A172 (cell line): Measurements from ENCODE around the gene OSM. TPM values are rescaled to one million over a fixed set of nuclear protein-coding genes. Genes with fewer than 3 reads are reported as not detected.

ENCODE experiments used
- DNase-seq: peaks from one replicate; pipeline ENCODE4 v3.0.0-alpha.2; 2015; ENCODE audit warnings: low spot score
- total RNA-seq: library from RNA; depleted of rRNA; stranded (reverse); fragments of >200 nt; shearing (Covaris generic); gene quantifications from 2 replicates; pipeline ENCODE4 v1.2.3, GENCODE V29; 2014

Gene OSM
- total RNA-seq, 1 experiment from 2014 or later, result not detected

DNA sequence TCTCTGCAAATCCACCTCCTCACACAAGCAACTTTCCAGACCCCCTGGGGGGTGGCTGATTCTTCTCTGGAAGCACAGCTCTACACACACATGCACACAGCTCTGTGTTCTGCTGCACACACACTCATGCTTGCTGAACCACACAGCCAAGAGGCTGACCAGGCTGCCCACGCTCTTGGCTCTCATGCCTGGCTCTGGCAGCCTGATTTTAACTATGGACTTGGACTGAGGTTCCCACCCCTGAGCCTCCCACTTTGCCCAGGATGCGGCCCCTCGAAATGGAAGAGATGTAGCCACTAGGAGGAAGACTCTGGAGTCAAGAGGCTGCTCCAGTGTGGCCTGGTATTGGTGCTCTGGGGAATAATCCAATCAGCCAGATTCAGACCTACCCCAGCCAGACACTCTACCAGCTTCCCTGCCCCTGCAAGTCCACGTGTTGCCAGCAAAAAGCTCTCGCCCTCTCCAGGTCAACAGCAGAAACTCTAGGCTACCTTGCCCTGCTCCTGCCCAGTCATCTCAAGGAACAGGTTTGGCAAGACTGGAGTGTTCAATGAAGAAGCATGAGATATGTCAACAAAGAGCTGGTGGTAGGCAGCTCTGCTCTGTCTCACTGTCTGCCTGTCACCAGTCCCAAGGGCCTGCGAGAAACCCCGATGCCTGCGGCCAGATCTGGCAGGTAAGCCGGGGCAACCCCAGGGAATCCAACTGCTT lies 31.5 kb upstream of the OSM start:
- no peak for DNase-seq

DNA sequence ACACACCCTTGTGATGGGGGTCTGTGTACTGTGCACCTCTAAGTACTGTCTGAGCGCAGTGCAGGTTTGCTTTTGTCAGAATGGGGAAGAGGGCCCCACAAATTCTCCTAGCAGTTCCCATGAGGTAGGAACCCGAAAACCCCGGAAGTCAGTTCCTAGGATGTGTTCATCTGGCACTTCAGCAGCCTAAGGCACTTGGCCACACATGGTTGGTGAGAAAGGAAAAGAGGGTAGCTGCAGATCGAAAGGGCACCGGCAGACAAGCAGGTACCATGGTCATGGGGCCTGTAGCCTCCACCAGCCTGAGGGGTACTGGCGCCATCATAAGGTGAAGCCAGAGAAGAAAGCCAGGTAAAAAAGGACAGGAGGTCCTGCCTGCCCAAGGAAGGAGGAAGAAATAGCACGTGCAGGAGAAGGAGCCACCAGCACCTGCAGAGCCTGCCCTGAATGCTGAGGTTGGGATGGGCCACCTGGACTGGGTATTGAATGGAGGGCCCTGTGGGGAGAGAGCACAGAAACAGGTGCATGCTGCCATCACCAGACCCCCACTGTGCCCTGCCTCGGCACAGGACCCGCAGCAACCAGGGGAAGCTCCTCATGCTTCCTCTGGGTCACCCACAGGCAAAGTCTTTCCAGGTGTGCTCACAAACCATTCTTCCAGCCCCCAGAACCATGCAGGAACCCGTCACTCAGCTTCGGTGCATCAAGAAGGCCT lies 30.8 kb upstream of the OSM start:
- no peak for DNase-seq

GRCh38 chr22:30296833-30297232 lies 30.2 kb upstream of the OSM start:
- no peak for DNase-seq

- DNase-seq, result no peak
Measured at GRCh38 chr22:30296324-30296723, 29.7 kb upstream of the OSM start.

- DNase-seq, result no peak
Measured at GRCh38 chr22:30295576-30295975, 28.9 kb upstream of the OSM start.

- no peak for DNase-seq
Measured at GRCh38 chr22:30294830-30295229, 28.2 kb upstream of the OSM start.

GRCh38 chr22:30294066-30294465 lies 27.4 kb upstream of the OSM start:
- DNase-seq, result no peak

- no peak for DNase-seq
Measured at GRCh38 chr22:30293026-30293425, 26.4 kb upstream of the OSM start.

DNA sequence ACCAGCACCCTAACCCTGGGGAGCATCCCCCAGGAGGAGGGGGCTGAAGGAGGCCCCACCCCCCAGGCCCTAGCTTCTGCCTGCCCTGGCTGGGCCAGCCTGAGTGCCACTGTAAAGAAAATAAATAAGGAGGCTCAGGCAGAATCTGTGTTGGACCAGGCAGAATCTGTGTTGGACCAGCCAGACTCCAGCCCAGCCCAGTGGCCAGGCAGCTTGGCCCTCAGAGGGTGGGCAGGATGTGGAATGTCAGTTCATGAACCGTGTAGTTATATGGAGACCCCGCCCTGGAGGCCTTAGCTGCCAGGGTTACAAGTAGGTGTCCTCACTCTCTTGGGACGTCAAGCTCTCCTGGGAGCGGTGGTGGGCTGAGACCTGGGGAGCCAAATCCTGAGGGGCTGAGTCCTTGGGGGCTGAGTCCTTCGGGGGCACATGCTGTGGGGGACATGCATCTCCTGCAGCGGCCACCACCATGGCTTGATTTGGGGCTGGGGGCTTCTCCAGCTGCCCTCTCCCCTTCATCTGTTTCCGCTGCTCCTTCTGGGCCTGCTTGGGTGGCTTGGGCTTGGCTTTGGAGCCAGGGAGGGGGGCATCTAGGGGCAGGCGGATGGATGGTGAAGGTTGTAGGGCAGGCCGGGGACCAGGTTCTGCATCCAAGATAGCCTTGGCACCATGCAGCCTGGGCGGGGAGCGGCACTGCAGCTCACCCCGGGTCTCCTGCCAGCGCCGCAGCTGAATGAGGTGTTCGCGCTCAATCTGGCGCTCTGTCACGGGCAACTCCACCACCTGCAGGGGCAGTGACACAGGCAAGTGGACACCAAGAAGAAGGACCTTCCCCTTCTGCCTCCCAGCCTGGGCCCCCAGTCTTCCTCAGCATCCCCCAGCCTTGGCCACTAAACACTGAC lies 25.7 kb upstream of the OSM start:
- DNase-seq, result no peak

GRCh38 chr22:30291058-30291892 lies 24.6 kb upstream of the OSM start:
- DNase-seq, result peak; percentile 67

GRCh38 chr22:30290342-30291057 lies 23.8 kb upstream of the OSM start:
- DNase-seq, result peak; percentile 69

DNA sequence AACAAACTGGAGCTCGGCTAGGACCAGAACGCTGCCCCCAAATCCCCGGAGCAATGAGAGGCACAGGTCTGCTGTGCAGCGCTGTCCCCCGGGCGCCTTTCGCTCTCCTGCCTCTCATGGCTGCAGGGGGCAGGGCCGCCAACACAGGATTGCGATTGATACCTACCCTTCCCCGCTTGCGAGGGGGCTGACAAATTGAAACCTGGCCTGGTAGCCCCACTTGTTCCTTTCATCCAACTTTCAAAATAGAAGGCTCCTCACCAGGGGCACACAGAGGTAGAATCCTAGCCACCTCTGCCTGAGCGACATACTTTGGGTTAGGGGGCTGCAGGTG lies 23.3 kb upstream of the OSM start:
- no peak for DNase-seq

DNA sequence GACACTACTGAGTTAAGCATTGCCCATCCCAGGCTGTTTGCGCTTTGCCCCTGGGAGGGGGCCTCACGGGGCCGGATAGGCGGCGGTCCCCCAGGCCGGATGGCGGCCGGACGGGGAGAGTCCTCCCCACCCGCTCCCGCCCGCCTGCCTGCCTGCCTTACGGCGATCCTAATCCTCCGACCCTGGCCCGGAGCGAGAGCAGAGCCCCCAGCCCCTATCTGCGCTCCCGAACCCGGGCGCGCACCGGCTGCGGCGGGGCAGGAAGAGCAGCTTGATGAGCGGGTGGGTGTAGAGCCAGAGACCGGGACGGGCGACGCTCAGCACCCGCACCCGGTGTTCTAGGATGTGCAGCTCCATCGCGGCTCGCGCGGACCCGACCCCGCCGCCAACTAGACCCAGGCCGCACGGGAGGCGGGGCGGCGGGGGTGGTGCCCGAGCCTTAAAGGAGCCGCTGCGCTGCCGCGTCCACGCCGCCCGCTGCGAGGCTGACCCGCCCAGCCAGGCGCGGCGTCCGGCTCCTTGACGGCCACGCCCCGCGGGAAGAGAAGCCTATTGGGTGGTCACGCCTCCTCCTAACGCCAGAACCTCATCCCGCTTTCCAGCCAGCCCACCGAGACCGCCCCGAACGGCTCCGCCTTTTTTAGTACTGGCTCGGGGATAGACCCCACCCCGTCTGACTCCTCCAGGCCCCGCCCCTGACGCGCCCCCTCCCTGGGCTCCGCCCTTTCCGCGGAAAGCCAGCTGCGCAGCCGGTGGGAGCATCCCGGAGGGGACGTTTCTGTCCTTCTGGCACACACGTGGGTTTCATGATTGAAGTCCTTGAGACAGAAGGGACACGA lies 22.7 kb upstream of the OSM start, which contains the start of gene CASTOR1:
Gene CASTOR1 (minus strand): TSS at position 365 of the 839 bp plus-strand sequence. CDS start 8 bp downstream, at position 357.
- DNase-seq, result peak; percentile 92

DNA sequence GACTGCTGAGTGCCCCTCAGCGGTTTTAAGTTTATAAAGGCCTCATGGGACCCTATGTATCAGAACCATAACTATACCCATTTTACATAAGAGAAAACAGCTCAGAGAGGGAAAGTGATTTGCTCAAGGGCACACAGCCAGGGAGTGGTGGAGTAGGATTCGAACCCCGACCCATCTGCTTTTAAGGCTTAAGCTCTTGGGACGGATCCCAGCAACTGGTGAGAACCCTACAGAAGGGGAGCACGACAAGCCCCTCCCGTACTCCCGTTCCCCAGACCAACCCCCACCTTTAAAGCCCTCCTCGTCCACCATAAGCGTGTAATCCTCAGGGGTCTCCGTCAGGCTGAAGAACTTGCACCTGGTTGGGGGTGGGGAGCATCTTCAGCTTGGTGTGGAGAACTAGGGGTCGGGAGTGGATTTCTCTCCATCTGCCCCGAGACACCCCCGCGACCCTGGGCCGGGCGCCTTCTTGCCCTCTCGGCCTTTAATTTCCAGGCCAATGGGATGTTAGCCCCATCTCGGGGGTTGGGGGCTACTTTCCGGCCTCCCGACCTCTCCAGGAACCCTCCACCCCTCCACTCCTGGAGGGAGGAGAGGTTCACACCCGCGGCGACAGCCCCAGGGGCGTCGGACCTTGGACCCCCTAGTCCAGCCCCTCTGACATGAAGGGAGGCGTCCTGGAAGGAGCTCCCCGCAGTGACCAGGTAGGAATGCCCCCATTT lies 21.9 kb upstream of the OSM start:
- no peak for DNase-seq

- DNase-seq, result peak; percentile 72
Measured at GRCh38 chr22:30287648-30288418, 21.2 kb upstream of the OSM start.

GRCh38 chr22:30286813-30287647 lies 20.4 kb upstream of the OSM start:
- DNase-seq, result no peak

DNA sequence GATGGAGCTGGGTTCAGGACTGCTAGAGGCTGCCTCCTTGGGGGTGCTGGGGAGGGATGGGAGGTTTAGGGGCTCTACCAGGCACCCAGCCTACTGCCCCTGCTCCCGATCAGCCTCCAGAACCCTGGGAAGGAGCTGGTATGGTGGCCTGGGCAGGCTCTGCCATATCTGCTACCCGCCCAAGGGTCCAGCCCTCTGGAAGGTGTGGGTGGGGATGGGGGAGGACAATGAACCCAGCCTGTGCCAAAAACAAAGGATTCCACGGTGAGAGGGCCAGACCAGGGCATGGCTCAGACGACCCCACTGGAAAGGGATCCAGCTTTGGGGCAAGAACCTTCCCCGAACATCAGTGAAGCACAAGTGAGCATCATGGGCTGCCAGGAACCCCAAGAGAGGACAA lies 19.7 kb upstream of the OSM start:
- no peak for DNase-seq

GRCh38 chr22:30285846-30286200 lies 19.2 kb upstream of the OSM start:
- DNase-seq, result no peak
